Mesenteric fat pad (tissue), 1 donor: ENCODE measurements around the gene MLH3. TPM values are rescaled to one million over a fixed set of nuclear protein-coding genes. Genes with fewer than 3 reads are reported as not detected.
"Not testable (repeated sequence)": the region's sequence is repeated elsewhere in the genome, so short reads cannot be mapped to it uniquely, and the experiment has no call there.

Experiments used
- DNase-seq: peaks from one replicate; pipeline ENCODE4 v3.0.0-alpha.2; 2020; ENCODE audit warnings: low spot score
- long read RNA-seq: library from polyadenylated mRNA; unstranded; transcript quantifications from one replicate; pipeline ENCODE4 v2.0.0, GENCODE V29; 2020
- total RNA-seq: library from RNA; stranded (reverse); fragmentation: NEBNext Ultra II Directional; extraction: Animal tissue kit (Norgen Biotek cat#: 25700); gene quantifications from one replicate; pipeline ENCODE4 v1.2.1, GENCODE V29; 2021
- donor health status: DM: yes; HTN: yes; CAD: no.

Gene MLH3
- 27.9 TPM for total RNA-seq
- long read RNA-seq, partial matches to known transcripts, result 23 of 28 reads
- long read RNA-seq, other reads (novel, unspliced or antisense), result 0 of 28 reads

GRCh38 chr14:75050852-75051555 lies at the start of gene MLH3:
MLH3 (minus strand) TSS chr14:75051467; CDS start chr14:75049655, 1,812 bp downstream.
- peak; percentile 93 for DNase-seq

GRCh38 chr14:75098682-75099081 lies 47.4 kb upstream of the MLH3 start:
- no peak for DNase-seq

GRCh38 chr14:75098212-75098611 lies 46.9 kb upstream of the MLH3 start:
- no peak for DNase-seq

- no peak for DNase-seq
These were observed 45.7 kb upstream of the MLH3 start for GRCh38 chr14:75096959-75097358.

GRCh38 chr14:75095690-75096089 lies 44.4 kb upstream of the MLH3 start:
- no peak for DNase-seq

GRCh38 chr14:75094896-75095295 lies 43.6 kb upstream of the MLH3 start:
- DNase-seq, result no peak

- DNase-seq, result no peak
These were observed 41.4 kb upstream of the MLH3 start for GRCh38 chr14:75092698-75093097.

- DNase-seq, result no peak
These were observed 40.0 kb upstream of the MLH3 start for GRCh38 chr14:75091251-75091650.

GRCh38 chr14:75090353-75090752 lies 39.1 kb upstream of the MLH3 start:
- DNase-seq, result no peak

GRCh38 chr14:75088566-75089373 lies 37.5 kb upstream of the MLH3 start:
- DNase-seq, result no peak

- no peak for DNase-seq
These were observed 36.9 kb upstream of the MLH3 start for GRCh38 chr14:75088153-75088552.

- DNase-seq, result no peak
These were observed 33.2 kb upstream of the MLH3 start for GRCh38 chr14:75084513-75084912.

- DNase-seq, result no peak
These were observed 32.0 kb upstream of the MLH3 start for GRCh38 chr14:75083271-75083670.

- no peak for DNase-seq
These were observed 30.5 kb upstream of the MLH3 start for GRCh38 chr14:75081660-75082229.

- no peak for DNase-seq
These were observed 28.3 kb upstream of the MLH3 start for GRCh38 chr14:75079521-75079920.

- DNase-seq, result no peak
These were observed 26.5 kb upstream of the MLH3 start for GRCh38 chr14:75077794-75078193.

- no peak for DNase-seq
These were observed 19.1 kb upstream of the MLH3 start for GRCh38 chr14:75070383-75070782.

GRCh38 chr14:75069811-75070145 lies 18.5 kb upstream of the MLH3 start:
- no peak for DNase-seq

- DNase-seq, result peak; percentile 99
These were observed 18.0 kb upstream of the MLH3 start, which contains the start of gene ZC2HC1C for GRCh38 chr14:75069121-75069810. ZC2HC1C (plus strand) TSS chr14:75069641; CDS start chr14:75070574, 933 bp downstream.

GRCh38 chr14:75068294-75069120 lies 17.2 kb upstream of the MLH3 start:
- no peak for DNase-seq

- not testable (repeated sequence) for DNase-seq
These were observed 16.5 kb upstream of the MLH3 start for GRCh38 chr14:75067765-75068164.
